Sigmoid colon (tissue), 4 donors: ENCODE data around the gene TMEM204.

Source experiments
- CTCF ChIP-seq, 4 experiments: fragments of 450-650 bp in 3 of 4; fragments of 200-600 bp in 1 of 4; IDR thresholded peaks; one replicate each; pipeline ENCODE4 v1.5.1; 2016 to 2019; ENCODE audit warnings: antibody characterized with exemption in 4 of 4, mild to moderate bottlenecking in 3 of 4, moderate library complexity in 2 of 4
- POLR2AphosphoS5 ChIP-seq, 4 donors: sonication (generic); formaldehyde crosslinking; IDR thresholded peaks; one replicate each; pipeline ENCODE4 v1.6.1; 2017; ENCODE audit warnings: antibody characterized with exemption in 4 of 4

GRCh38 chr16:1584926-1585484 lies 51.5 kb downstream of the TMEM204 start:
- TF ChIP-seq POLR2AphosphoS5 (IDR thresholded peaks at IDR 0.05) (no peak), CTCF (IDR thresholded peaks at IDR 0.05) (no peak)
